IPS DF 6.9 (cell line): ENCODE data around the gene COCH.
"Not testable (repeated sequence)": the region's sequence is repeated elsewhere in the genome, so short reads cannot be mapped to it uniquely, and the experiment has no call there.

ENCODE experiments used
- DNase-seq: peaks from one replicate; pipeline ENCODE4 v3.0.0-alpha.2; 2013; ENCODE audit warnings: low read depth, low spot score
- H3K27ac ChIP-seq: one replicate; pipeline ENCODE4 v1.5.1; 2013; ENCODE audit warnings: low read length, control low read depth
- H3K27me3 ChIP-seq: 2 replicates; pipeline ENCODE4 v1.6.1; 2013; ENCODE audit warnings: mild to moderate bottlenecking, low read length; ENCODE audit not compliant: control insufficient read depth, insufficient read depth
- H3K36me3 ChIP-seq: 2 replicates; pipeline ENCODE4 v1.6.1; 2013; ENCODE audit warnings: low read length; ENCODE audit not compliant: control insufficient read depth, insufficient read depth
- H3K4me1 ChIP-seq: 2 replicates; pipeline ENCODE4 v1.6.1; 2013; ENCODE audit warnings: low read length; ENCODE audit not compliant: control insufficient read depth, insufficient read depth
- H3K4me3 ChIP-seq: 2 replicates; pipeline ENCODE4 v1.5.1; 2013; ENCODE audit warnings: mild to moderate bottlenecking, low read length
- H3K9me3 ChIP-seq: 2 replicates; pipeline ENCODE4 v1.6.1; 2013; ENCODE audit warnings: low read length, inconsistent platforms; ENCODE audit not compliant: control insufficient read depth, insufficient read depth
- WGBS: extraction: QIAGEN DNeasy Blood & Tissue Kit; methylation state at CpG from one replicate; pipeline ENCODE4 v1.1.7; 2013; ENCODE audit warnings: mixed read lengths, missing lambda C conversion rate; ENCODE audit not compliant: insufficient read length, insufficient coverage; 5-methylcytosine and 5-hydroxymethylcytosine counted together

Gene COCH

GRCh38 chr14:30896435-30896834 is 22.1 kb downstream of the COCH start:
- no peaks in the 10 kb centered on the region; the same call in 1 of the 2 replicates for H3K36me3 ChIP-seq
- no peaks in the 10 kb centered on the region for H3K27me3 ChIP-seq
- H3K9me3 ChIP-seq: no peaks in the 10 kb centered on the region
- no peak for DNase-seq
- no peak overlapping the region for H3K4me3 ChIP-seq
- no peak overlapping the region for H3K27ac ChIP-seq
- H3K4me1 ChIP-seq: no peaks in the 10 kb centered on the region; the same call in 1 of the 2 replicates

- H3K4me1 ChIP-seq: not testable (repeated sequence)
Measured at GRCh38 chr14:30897121-30897520, 22.8 kb downstream of the COCH start.

GRCh38 chr14:30903285-30904124 is 29.1 kb downstream of the COCH start:
- Histone ChIP-seq H3K4me1 (no peaks in the 10 kb centered on the region), H3K4me3 (no peak overlapping the region), H3K27me3 (no peaks in the 10 kb centered on the region), H3K36me3 (no peaks in the 10 kb centered on the region), H3K9me3 (no peaks in the 10 kb centered on the region), H3K27ac (no peak overlapping the region)
- WGBS: no CpG with 5 or more reads among the region's 2 CpGs
- DNase-seq: no peak

More at GRCh38 chr14:30897121-30897520, 22.8 kb downstream of the COCH start:
- no CpG with 5 or more reads among the region's 3 CpGs for WGBS
- not testable (repeated sequence) for H3K9me3 ChIP-seq, H3K4me3 ChIP-seq, DNase-seq, H3K27me3 ChIP-seq, H3K27ac ChIP-seq, H3K36me3 ChIP-seq

GRCh38 chr14:30906752-30907658 is 32.6 kb downstream of the COCH start:
- Histone ChIP-seq H3K9me3 (no peaks in the 10 kb centered on the region), H3K27me3 (no peaks in the 10 kb centered on the region), H3K4me1 (no peaks in the 10 kb centered on the region), H3K27ac (no peak overlapping the region), H3K36me3 (no peaks in the 10 kb centered on the region), H3K4me3 (no peak overlapping the region)
- DNase-seq: no peak

GRCh38 chr14:30907659-30908057 is 33.3 kb downstream of the COCH start:
- H3K4me3 ChIP-seq: no peak overlapping the region
- no peaks in the 10 kb centered on the region for H3K27me3 ChIP-seq
- H3K9me3 ChIP-seq: no peaks in the 10 kb centered on the region
- no peaks in the 10 kb centered on the region for H3K36me3 ChIP-seq
- DNase-seq: no peak
- no peaks in the 10 kb centered on the region for H3K4me1 ChIP-seq
- no peak overlapping the region for H3K27ac ChIP-seq
- no CpG with 5 or more reads among the region's 1 CpG for WGBS

GRCh38 chr14:30908826-30909225 is 34.5 kb downstream of the COCH start:
- no peaks in the 10 kb centered on the region for H3K4me1 ChIP-seq
- no peak for DNase-seq
- no peaks in the 10 kb centered on the region for H3K9me3 ChIP-seq
- H3K27me3 ChIP-seq: no peaks in the 10 kb centered on the region
- H3K36me3 ChIP-seq: no peaks in the 10 kb centered on the region
- no peak overlapping the region for H3K4me3 ChIP-seq
- no peak overlapping the region for H3K27ac ChIP-seq
- WGBS: no CpG with 5 or more reads among the region's 2 CpGs

- Histone ChIP-seq H3K4me3 (no peak overlapping the region), H3K4me1 (no peaks in the 10 kb centered on the region)
Measured at GRCh38 chr14:30914812-30915211, 40.5 kb downstream of the COCH start.

GRCh38 chr14:30915596-30915995 is 41.2 kb downstream of the COCH start:
- Histone ChIP-seq H3K4me1 (no peaks in the 10 kb centered on the region), H3K9me3 (no peaks in the 10 kb centered on the region), H3K4me3 (no peak overlapping the region), H3K36me3 (no peaks in the 10 kb centered on the region), H3K27me3 (no peaks in the 10 kb centered on the region), H3K27ac (no peak overlapping the region)
- DNase-seq: no peak
- WGBS: 100% methylated on average over 1 of the region's 2 CpGs

More at GRCh38 chr14:30914812-30915211, 40.5 kb downstream of the COCH start:
- no CpG with 5 or more reads among the region's 1 CpG for WGBS
- Histone ChIP-seq H3K27ac (no peak overlapping the region), H3K27me3 (no peaks in the 10 kb centered on the region), H3K36me3 (no peaks in the 10 kb centered on the region), H3K9me3 (no peaks in the 10 kb centered on the region)
- no peak for DNase-seq

- Histone ChIP-seq H3K4me3 (no peak overlapping the region), H3K9me3 (no peaks in the 10 kb centered on the region), H3K27me3 (no peaks in the 10 kb centered on the region), H3K4me1 (no peaks in the 10 kb centered on the region), H3K36me3 (no peaks in the 10 kb centered on the region), H3K27ac (no peak overlapping the region)
- no CpG with 5 or more reads among the region's 1 CpG for WGBS
- no peak for DNase-seq
Measured at GRCh38 chr14:30921305-30921704, 46.9 kb downstream of the COCH start.

GRCh38 chr14:30921788-30922187 is 47.4 kb downstream of the COCH start:
- no peaks in the 10 kb centered on the region for H3K27me3 ChIP-seq
- H3K4me3 ChIP-seq: no peak overlapping the region
- H3K9me3 ChIP-seq: no peaks in the 10 kb centered on the region
- H3K27ac ChIP-seq: no peak overlapping the region
- no peaks in the 10 kb centered on the region for H3K4me1 ChIP-seq
- no peaks in the 10 kb centered on the region for H3K36me3 ChIP-seq
- no peak for DNase-seq
- WGBS: no CpG with 5 or more reads among the region's 2 CpGs
